HG03378 (cell line): ENCODE results near the gene CETP.
A peak's percentile ranks its signal among the peaks of the same experiment; 100 is the strongest.

ENCODE experiments used
- ATAC-seq: cut with Tn5 transposase; IDR thresholded peaks from one replicate; pipeline ENCODE4 v1.9.1; 2021; ENCODE audit warnings: mild to moderate bottlenecking, moderate library complexity; ENCODE audit not compliant: unreplicated experiment

CETP gene

GRCh38 chr16:56961851-56962281 is at the start of gene CETP:
Gene CETP (plus strand): TSS chr16:56961950. CDS start chr16:56961980, 30 bp downstream.
- no peak for ATAC-seq

GRCh38 chr16:56912746-56913708 is 48.7 kb upstream of the CETP start:
- no peak for ATAC-seq

GRCh38 chr16:56914896-56915295 is 46.9 kb upstream of the CETP start:
- ATAC-seq: no peak

GRCh38 chr16:56915336-56916119 is 46.2 kb upstream of the CETP start:
- ATAC-seq: no peak

GRCh38 chr16:56916571-56917403 is 45.0 kb upstream of the CETP start:
- peak; percentile 87 for ATAC-seq

GRCh38 chr16:56918467-56919012 is 43.2 kb upstream of the CETP start:
- no peak for ATAC-seq

GRCh38 chr16:56919099-56919800 is 42.5 kb upstream of the CETP start:
- no peak for ATAC-seq

- ATAC-seq: no peak
These were observed 40.2 kb upstream of the CETP start for GRCh38 chr16:56921571-56921970.

- ATAC-seq: no peak
These were observed 38.2 kb upstream of the CETP start for GRCh38 chr16:56923481-56924091.

GRCh38 chr16:56927471-56927870 is 34.3 kb upstream of the CETP start:
- no peak for ATAC-seq

GRCh38 chr16:56929639-56930038 is 32.1 kb upstream of the CETP start:
- no peak for ATAC-seq

GRCh38 chr16:56930486-56931270 is 31.1 kb upstream of the CETP start:
- ATAC-seq: no peak

GRCh38 chr16:56931271-56931891 is 30.4 kb upstream of the CETP start:
- peak; percentile 38 for ATAC-seq

GRCh38 chr16:56931892-56932720 is 29.6 kb upstream of the CETP start, which contains the start of gene HERPUD1:
Gene HERPUD1 (plus strand): TSS chr16:56932142. CDS start chr16:56932245, 103 bp downstream.
- peak; percentile 72 for ATAC-seq

GRCh38 chr16:56932721-56933619 is 28.8 kb upstream of the CETP start:
- peak; percentile 15 for ATAC-seq
